ENCODE results near the gene RPH3AL. TPM values are rescaled to one million over a fixed set of nuclear protein-coding genes. Genes with fewer than 3 reads are reported as not detected.

Gene RPH3AL
- total and polyA plus RNA-seq, 2 of the 8 experiments (the other 6 are each of a cell fraction or from before 2014, with no cell fraction given), result 5.6 to 5.8 TPM

GRCh38 chr17:396788-397187 is 44.2 kb upstream of the RPH3AL start (continued):
- no peak for TF ChIP-seq CHD7 (IDR thresholded peaks at IDR 0.05; ENCODE audit: insufficient replicate concordance, low read length)

Data from H1 (cell line).